Left colon (tissue), 2 donors: Measurements from ENCODE around the gene ANKFY1. TPM values are rescaled to one million over a fixed set of nuclear protein-coding genes. Genes with fewer than 3 reads are reported as not detected.
A peak's percentile ranks its signal among the peaks of the same experiment; 100 is the strongest.

Experiments
- ATAC-seq: fragments of 200-7000 bp; cut with Tn5 transposase; one replicate; pipeline ENCODE4 v1.9.1; 2020; ENCODE audit warnings: mild to moderate bottlenecking, moderate library complexity
- DNase-seq, 2 donors: peaks; one replicate each; pipeline ENCODE4 v3.0.0-alpha.2; 2020
- intact Hi-C, 2 donors: fragments of 100-400 bp; cut with DNase I in 1 of 2; cut with micrococcal nuclease in 1 of 2; formaldehyde crosslinking; loops; one replicate each; pipeline versions ENCODE4 v1.11.2 to v1.14.0; 2022; cut with DNase I, micrococcal nuclease
- total RNA-seq, 2 donors: library from RNA; stranded (reverse); fragmentation: NEBNext Ultra II Directional; extraction: Animal tissue kit (Norgen Biotek cat#: 25700); gene quantifications; one replicate each; pipeline ENCODE4 v1.2.1, GENCODE V29; 2021
- donor health status: DM: no; HTN: no; CAD: no.
- donor health status: DM: yes; HTN: yes; CAD: no.

Gene ANKFY1
- total RNA-seq, 2 donors from 2014 or later, result 46.4 to 59.6 TPM

- ATAC-seq (no peak), DNase-seq (no peak)
- intact Hi-C loops, result no loop called here
Observed at GRCh38 chr17:4165301-4166010, 98.3 kb downstream of the ANKFY1 start.

- ATAC-seq, result no peak
Observed at GRCh38 chr17:4163951-4164350, 99.8 kb downstream of the ANKFY1 start.

GRCh38 chr17:4162775-4163466 is 100.9 kb downstream of the ANKFY1 start:
- DNase-seq (no peak), ATAC-seq (no peak)
- intact Hi-C loops, result no loop called here

More at GRCh38 chr17:4163951-4164350, 99.8 kb downstream of the ANKFY1 start:
- DNase-seq, result no peak
- intact Hi-C loops, result no loop called here

- intact Hi-C loops, result no loop called here
- ATAC-seq, result no peak
- no peak for DNase-seq
Observed at GRCh38 chr17:4162321-4162720, 101.5 kb downstream of the ANKFY1 start.

- peak; percentile 6 for ATAC-seq
- DNase-seq, result no peak
Observed at GRCh38 chr17:4161967-4162305, 101.8 kb downstream of the ANKFY1 start.

GRCh38 chr17:4161192-4161966 is 102.4 kb downstream of the ANKFY1 start:
- intact Hi-C loops, result no loop called here
- no peak for DNase-seq
- ATAC-seq, result peak; percentile 12

More at GRCh38 chr17:4161967-4162305, 101.8 kb downstream of the ANKFY1 start:
- intact Hi-C loops, result no loop called here

- intact Hi-C loops, result no loop called here
- DNase-seq (no peak), ATAC-seq (no peak)
Observed at GRCh38 chr17:4160294-4160859, 103.4 kb downstream of the ANKFY1 start.

GRCh38 chr17:4159761-4160160 is 104.0 kb downstream of the ANKFY1 start:
- intact Hi-C loops, result no loop called here
- DNase-seq (no peak), ATAC-seq (no peak)

GRCh38 chr17:4157618-4158333 is 106.0 kb downstream of the ANKFY1 start:
- ATAC-seq, result no peak
- DNase-seq, result no peak
- intact Hi-C loops, result no loop called here

GRCh38 chr17:4156750-4157381 is 106.9 kb downstream of the ANKFY1 start:
- no peak for ATAC-seq
- intact Hi-C loops, result no loop called here
- no peak for DNase-seq

GRCh38 chr17:4155980-4156620 is 107.7 kb downstream of the ANKFY1 start:
- intact Hi-C loops, result no loop called here
- no peak for ATAC-seq
- no peak for DNase-seq

- DNase-seq (no peak), ATAC-seq (no peak)
- intact Hi-C loops, result no loop called here
Observed at GRCh38 chr17:4154201-4154600, 109.6 kb downstream of the ANKFY1 start.

- no peak for ATAC-seq
- DNase-seq, result no peak
- intact Hi-C loops, result no loop called here
Observed at GRCh38 chr17:4152471-4152870, 111.3 kb downstream of the ANKFY1 start.

GRCh38 chr17:4150096-4150495 is 113.7 kb downstream of the ANKFY1 start:
- no peak for ATAC-seq
- intact Hi-C loops, result no loop called here
- DNase-seq, result no peak

- intact Hi-C loops, result no loop called here
- DNase-seq, result no peak
- no peak for ATAC-seq
Observed at GRCh38 chr17:4148611-4149308, 115.0 kb downstream of the ANKFY1 start.

GRCh38 chr17:4147751-4148310 is 115.9 kb downstream of the ANKFY1 start:
- no peak for ATAC-seq
- intact Hi-C loops, result no loop called here

GRCh38 chr17:4146641-4147040 is 117.1 kb downstream of the ANKFY1 start:
- ATAC-seq (no peak), DNase-seq (no peak)
- intact Hi-C loops, result no loop called here

More at GRCh38 chr17:4147751-4148310, 115.9 kb downstream of the ANKFY1 start:
- DNase-seq, result no peak
